ENCODE results near the gene SLC35D1. TPM values are rescaled to one million over a fixed set of nuclear protein-coding genes. Genes with fewer than 3 reads are reported as not detected.

The SLC35D1 gene
- total and polyA plus RNA-seq, 2 of the 8 experiments (the other 6 are each of a cell fraction or from before 2014, with no cell fraction given) = 1.2 to 2.7 TPM

DNA sequence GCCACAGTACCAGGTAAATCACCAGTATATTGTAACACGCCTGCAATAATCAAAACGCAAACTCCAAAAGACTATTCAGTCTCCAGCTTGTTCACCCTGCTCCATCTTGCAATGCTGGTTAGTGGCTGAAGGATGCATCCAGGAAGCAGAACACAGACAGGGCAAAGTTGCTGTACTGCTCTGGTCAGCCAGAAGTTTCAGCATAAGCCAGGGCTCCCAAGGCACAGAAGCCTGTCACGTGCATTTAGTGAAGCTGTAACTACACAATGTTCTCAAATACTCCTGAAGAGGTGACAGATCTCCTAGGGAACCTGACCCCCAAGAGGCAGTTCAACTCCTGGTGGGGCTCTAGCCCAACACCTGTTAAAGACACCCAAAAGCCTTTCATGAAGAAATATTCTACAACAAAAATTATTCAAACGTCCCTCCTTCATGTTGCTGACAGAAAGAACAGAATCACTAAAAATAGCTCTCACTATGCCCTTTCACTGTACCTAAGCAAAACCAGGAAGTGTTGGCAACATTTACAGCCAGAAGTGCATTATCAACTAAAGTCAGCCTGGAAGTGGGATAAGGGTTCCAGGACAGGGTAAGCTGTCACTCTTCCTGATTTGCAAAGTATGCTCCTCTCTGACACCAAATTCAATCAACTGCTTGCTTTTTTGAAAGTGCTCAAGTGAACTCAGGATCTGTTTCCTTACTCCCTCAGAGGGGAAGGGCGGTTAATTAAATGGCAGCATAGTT is 52.1 kb downstream of the SLC35D1 start (continued):
- TF ChIP-seq CHD7 (IDR thresholded peaks at IDR 0.05; ENCODE audit: insufficient replicate concordance, low read length) = no peak
- TF ChIP-seq NRF1 (IDR thresholded peaks at IDR 0.05; ENCODE audit: low read depth, low read length) = no peak
- no peak for TF ChIP-seq PHF8 (conservative IDR thresholded peaks at IDR 0.05; ENCODE audit: low read depth, low read length)
- no peak for TF ChIP-seq JUND (IDR thresholded peaks at IDR 0.05; ENCODE audit: low read length)
